Measurements from ENCODE around the gene SAMD1. TPM values are rescaled to one million over a fixed set of nuclear protein-coding genes. Genes with fewer than 3 reads are reported as not detected.

SAMD1 gene
- total and polyA plus RNA-seq, 9 of the 15 experiments (the other 6 are each of a cell fraction or from before 2014, with no cell fraction given), result 2.9 to 96.0 (median 43.5) TPM

GRCh38 chr19:14091081-14091812 is 696 bp upstream of the SAMD1 start (continued):
- TF ChIP-seq ETV1 (tag; conservative IDR thresholded peaks at IDR 0.05; ENCODE audit: low read depth), result no peak
- TF ChIP-seq C11orf30 (IDR thresholded peaks at IDR 0.05; ENCODE audit: low read depth), result no peak
- TF ChIP-seq CHD7 (IDR thresholded peaks at IDR 0.05; ENCODE audit: low read depth, low read length), result no peak
- no peak for TF ChIP-seq ZNF668 (CRISPR knock-in tag; IDR thresholded peaks at IDR 0.05)
- TF ChIP-seq MEIS2 (IDR thresholded peaks at IDR 0.05; ENCODE audit: partially characterized antibody), result no peak
- TF ChIP-seq MYNN (IDR thresholded peaks at IDR 0.05), result no peak
- no peak for TF ChIP-seq MYNN (CRISPR knock-in tag; IDR thresholded peaks at IDR 0.05)
- no peak for TF ChIP-seq ZNF274 (IDR thresholded peaks at IDR 0.05; ENCODE audit: borderline replicate concordance, low read depth, low read length)
- TF ChIP-seq FOXO4 (CRISPR knock-in tag; IDR thresholded peaks at IDR 0.05), result 0 out of 2 replicates have a peak, but pooled peaks have one; percentile 39
- no peak for TF ChIP-seq FOXJ3 (CRISPR knock-in tag; IDR thresholded peaks at IDR 0.05)
- TF ChIP-seq SMAD1 (IDR thresholded peaks at IDR 0.05; ENCODE audit: low read depth, low read length, partially characterized antibody), result no peak
- peak; percentile 54 for TF ChIP-seq BRD9 (IDR thresholded peaks at IDR 0.05; ENCODE audit: low read depth, partially characterized antibody)
- peak; percentile 67; the same call in 1 of the 2 replicates for TF ChIP-seq ZKSCAN1 (IDR thresholded peaks at IDR 0.05; ENCODE audit: low read depth, low read length)
- TF ChIP-seq TFAP4 (CRISPR knock-in tag; IDR thresholded peaks at IDR 0.05; ENCODE audit: borderline replicate concordance), result no peak
- peak; percentile 93 for TF ChIP-seq GATAD2A (IDR thresholded peaks at IDR 0.05)
- TF ChIP-seq ZFP1 (CRISPR knock-in tag; IDR thresholded peaks at IDR 0.05), result no peak
